GM12892 (cell line): ENCODE measurements around the gene GIPC3.

Source experiments
- POLR2A ChIP-seq: IDR thresholded peaks from 2 replicates; pipeline ENCODE4 v1.6.1; 2011; ENCODE audit warnings: low read depth, low read length, control low read depth
- POLR2AphosphoS5 ChIP-seq: IDR thresholded peaks from 2 replicates; pipeline ENCODE4 v1.6.1; 2011; ENCODE audit warnings: low read depth, low read length, control low read depth

DNA sequence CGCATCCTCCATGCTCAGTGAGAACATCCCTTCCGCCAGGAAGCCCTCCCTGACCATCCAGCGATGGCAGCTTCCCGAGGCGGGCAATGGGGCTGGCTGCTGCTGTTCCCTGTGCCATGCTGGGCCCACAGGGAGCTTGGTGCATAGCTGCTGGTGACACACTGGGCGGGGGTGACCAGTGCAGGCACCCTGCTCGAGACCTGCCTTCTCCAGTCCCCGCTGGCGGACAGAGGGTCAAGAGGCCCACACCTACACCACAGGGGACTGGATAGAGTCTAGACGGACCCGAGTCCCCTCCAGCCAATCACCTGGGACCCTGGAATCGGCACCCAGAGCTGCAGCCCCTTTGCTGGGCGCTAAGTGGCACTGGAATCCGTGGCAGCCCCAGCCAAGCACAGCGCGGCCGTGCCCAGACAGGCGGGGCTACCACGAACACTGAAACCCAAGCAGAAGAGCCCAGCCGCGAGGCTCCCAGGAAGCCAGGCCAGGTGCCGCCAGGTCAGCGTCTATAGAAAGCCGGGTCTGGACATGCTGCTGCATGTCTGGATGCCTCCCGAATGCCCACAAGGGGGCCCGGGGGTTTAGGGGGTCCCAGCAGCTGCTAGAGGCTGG, 30.4 kb downstream of the GIPC3 start:
- TF ChIP-seq POLR2AphosphoS5 = no peak
- no peak for TF ChIP-seq POLR2A
